HG02938 (cell line): Measurements from ENCODE around the gene KRTAP19-8.

Experiments
- ATAC-seq: cut with Tn5 transposase; IDR thresholded peaks from one replicate; pipeline ENCODE4 v1.9.1; 2021; ENCODE audit warnings: mild to moderate bottlenecking, moderate library complexity; ENCODE audit not compliant: unreplicated experiment

KRTAP19-8 gene

GRCh38 chr21:31038376-31038775, at the start of gene KRTAP19-8:
Gene KRTAP19-8 (minus strand): TSS chr21:31038476. CDS start chr21:31038443, 33 bp downstream.
- no peak for ATAC-seq

GRCh38 chr21:31087639-31088473, 49.6 kb upstream of the KRTAP19-8 start:
- no peak for ATAC-seq

- no peak for ATAC-seq
These were observed 46.4 kb upstream of the KRTAP19-8 start for GRCh38 chr21:31084689-31085088.

- peak; percentile 78 for ATAC-seq
These were observed 40.5 kb upstream of the KRTAP19-8 start for GRCh38 chr21:31078796-31079195.

- ATAC-seq: peak; percentile 42
These were observed 39.9 kb upstream of the KRTAP19-8 start for GRCh38 chr21:31078216-31078615.

GRCh38 chr21:31075848-31076247, 37.6 kb upstream of the KRTAP19-8 start:
- ATAC-seq: no peak

- no peak for ATAC-seq
These were observed 34.3 kb upstream of the KRTAP19-8 start for GRCh38 chr21:31072533-31072932.

GRCh38 chr21:31064803-31065202, 26.5 kb upstream of the KRTAP19-8 start:
- ATAC-seq: peak; percentile 73

GRCh38 chr21:31052489-31053142, 14.3 kb upstream of the KRTAP19-8 start:
- no peak for ATAC-seq

GRCh38 chr21:31050577-31051157, 12.4 kb upstream of the KRTAP19-8 start:
- ATAC-seq: no peak

GRCh38 chr21:31045841-31046240, 7.6 kb upstream of the KRTAP19-8 start:
- ATAC-seq: no peak

GRCh38 chr21:31043471-31043870, 5.2 kb upstream of the KRTAP19-8 start:
- ATAC-seq: no peak

GRCh38 chr21:31042080-31042464, 3.8 kb upstream of the KRTAP19-8 start:
- peak; percentile 18 for ATAC-seq

- ATAC-seq: peak; percentile 77
These were observed 3.2 kb upstream of the KRTAP19-8 start for GRCh38 chr21:31041295-31042079.

- ATAC-seq: no peak
These were observed 3.9 kb downstream of the KRTAP19-8 start for GRCh38 chr21:31034378-31034777.

- ATAC-seq: peak; percentile 88
These were observed 7.7 kb downstream of the KRTAP19-8 start for GRCh38 chr21:31030367-31031106.

- no peak for ATAC-seq
These were observed 14.6 kb downstream of the KRTAP19-8 start for GRCh38 chr21:31023680-31024079.

GRCh38 chr21:31022306-31022705, 16.0 kb downstream of the KRTAP19-8 start:
- no peak for ATAC-seq

- no peak for ATAC-seq
These were observed 20.0 kb downstream of the KRTAP19-8 start for GRCh38 chr21:31018232-31018631.

GRCh38 chr21:31014891-31015290, 23.4 kb downstream of the KRTAP19-8 start:
- ATAC-seq: no peak
